ENCODE measurements around the gene PPT2. TPM values are rescaled to one million over a fixed set of nuclear protein-coding genes. Genes with fewer than 3 reads are reported as not detected.

Gene PPT2
- total and polyA plus RNA-seq, 2 of the 13 experiments (the other 11 are each of a cell fraction or from before 2014, with no cell fraction given), result 39.2 to 61.8 TPM

GRCh38 chr6:32195652-32195901 is 41.6 kb downstream of the PPT2 start:
- Histone ChIP-seq H3K9me3 (ENCODE audit: low read length) (no peaks in the 10 kb centered on the region), H3K9ac (ENCODE audit: insufficient read depth, low read depth, low read length) (peak overlapping the region; percentile 99), H3K4me2 (ENCODE audit: low read depth, low read length) (peak overlapping the region; percentile 99), H3K36me3 (replicated peaks in 1 of 2; ENCODE audit: control insufficient read depth in 1 of 2, insufficient read depth in 2 of 2, low read length in 2 of 2) (no peaks in the 10 kb centered on the region), H3K4me1 (ENCODE audit: insufficient read depth, low read length) (peaks cover 67% of the 10 kb centered on the region), H3K79me2 (ENCODE audit: insufficient read depth, low read length) (peaks cover 5% of the 10 kb centered on the region), H3K4me3 (replicated peaks in 1 of 3; ENCODE audit: insufficient read depth in 1 of 3, low read depth in 2 of 3, low read length in 3 of 3) (peak overlapping the region in 2 of 3 experiments; percentile 94 to 96; a peak in 4 of 6 replicates), H3K27ac (ENCODE audit: extremely low read length, insufficient read depth, low read length) (peak overlapping the region; percentile 98), H3K27me3 (ENCODE audit: control insufficient read depth in 1 of 2, insufficient read depth in 2 of 2, low read length in 2 of 2) (no peaks in the 10 kb centered on the region; a peak in 1 of 5 replicates), H2AFZ (ENCODE audit: low read length) (no peak overlapping the region), H4K20me1 (ENCODE audit: insufficient read depth, low read length) (no peaks in the 10 kb centered on the region)
- 0% methylated on average over 8 of the region's 25 CpGs for WGBS (ENCODE audit: low lambda C conversion rate)
- CTCF ChIA-PET (ENCODE audit: low intra/inter-chr PET ratio, low total read pairs), result interaction anchor here (1.0 to 1.7 kb wide), 2 partner anchors 41 to 77 kb away, joined by 4 to 11 read pairs; partner anchors contain the start of gene PPT2
- POLR2A ChIA-PET, result interaction anchor here (0.6 to 3.0 kb wide), 23 partner anchors 9 to 1259 kb away, joined by 3 to 82 read pairs (median 4); partner anchors contain the start of genes AGPAT1, ATF6B, DXO and FKBPL
- in situ Hi-C loops (cut with HindIII; ENCODE audit: extremely low pct_ligation_motif_present, low pct_unique_long_range_greater_than_20kb), result no loop called here
- FAIRE-seq, result no peak
- no peak for ATAC-seq
- intact Hi-C loops (cut with micrococcal nuclease; ENCODE audit: unreplicated experiment), result loop anchor here (1.0 to 5.0 kb wide), 4 partner anchors 17 to 78 kb away; partner anchors contain the start of genes PPT2 and RNF5
- BruUV-seq (replicated peaks), result no TSS peak
- peak; percentile 99 for DNase-seq (ENCODE audit: low spot score)
- TF ChIP-seq SP4 (CRISPR knock-in tag; IDR thresholded peaks at IDR 0.05) (peak; percentile 96; the same call in 1 of the 2 replicates), FOXP1 (IDR thresholded peaks at IDR 0.05) (no peak), FOXP1 (CRISPR knock-in tag; IDR thresholded peaks at IDR 0.05) (no peak), YEATS2 (CRISPR knock-in tag; IDR thresholded peaks at IDR 0.05; ENCODE audit: borderline replicate concordance) (peak; percentile 78; the same call in 1 of the 2 replicates), ZNF484 (CRISPR knock-in tag; IDR thresholded peaks at IDR 0.05; ENCODE audit: borderline replicate concordance, low read depth) (no peak), PPARG (CRISPR knock-in tag; conservative IDR thresholded peaks at IDR 0.05) (no peak; the same call in 1 of the 2 replicates), RXRB (CRISPR knock-in tag; IDR thresholded peaks at IDR 0.05; ENCODE audit: borderline replicate concordance) (no peak), ZNF383 (CRISPR knock-in tag; IDR thresholded peaks at IDR 0.05; ENCODE audit: borderline replicate concordance) (no peak), ZNF329 (CRISPR knock-in tag; IDR thresholded peaks at IDR 0.05; ENCODE audit: low read depth) (no peak), SNAPC2 (CRISPR knock-in tag; IDR thresholded peaks at IDR 0.05) (no peak; the same call in 1 of the 2 replicates), MEIS1 (CRISPR knock-in tag; IDR thresholded peaks at IDR 0.05; ENCODE audit: borderline replicate concordance) (no peak), ZFP91 (CRISPR knock-in tag; IDR thresholded peaks at IDR 0.05; ENCODE audit: borderline replicate concordance) (no peak)
- TF ChIP-seq, protein P1, sequence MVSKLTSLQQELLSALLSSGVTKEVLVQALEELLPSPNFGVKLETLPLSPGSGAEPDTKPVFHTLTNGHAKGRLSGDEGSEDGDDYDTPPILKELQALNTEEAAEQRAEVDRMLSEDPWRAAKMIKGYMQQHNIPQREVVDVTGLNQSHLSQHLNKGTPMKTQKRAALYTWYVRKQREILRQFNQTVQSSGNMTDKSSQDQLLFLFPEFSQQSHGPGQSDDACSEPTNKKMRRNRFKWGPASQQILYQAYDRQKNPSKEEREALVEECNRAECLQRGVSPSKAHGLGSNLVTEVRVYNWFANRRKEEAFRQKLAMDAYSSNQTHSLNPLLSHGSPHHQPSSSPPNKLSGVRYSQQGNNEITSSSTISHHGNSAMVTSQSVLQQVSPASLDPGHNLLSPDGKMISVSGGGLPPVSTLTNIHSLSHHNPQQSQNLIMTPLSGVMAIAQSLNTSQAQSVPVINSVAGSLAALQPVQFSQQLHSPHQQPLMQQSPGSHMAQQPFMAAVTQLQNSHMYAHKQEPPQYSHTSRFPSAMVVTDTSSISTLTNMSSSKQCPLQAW (CRISPR knock-in tag; IDR thresholded peaks at IDR 0.05), result peak; percentile 80; the same call in 1 of the 2 replicates
- TF ChIP-seq, protein P2, sequence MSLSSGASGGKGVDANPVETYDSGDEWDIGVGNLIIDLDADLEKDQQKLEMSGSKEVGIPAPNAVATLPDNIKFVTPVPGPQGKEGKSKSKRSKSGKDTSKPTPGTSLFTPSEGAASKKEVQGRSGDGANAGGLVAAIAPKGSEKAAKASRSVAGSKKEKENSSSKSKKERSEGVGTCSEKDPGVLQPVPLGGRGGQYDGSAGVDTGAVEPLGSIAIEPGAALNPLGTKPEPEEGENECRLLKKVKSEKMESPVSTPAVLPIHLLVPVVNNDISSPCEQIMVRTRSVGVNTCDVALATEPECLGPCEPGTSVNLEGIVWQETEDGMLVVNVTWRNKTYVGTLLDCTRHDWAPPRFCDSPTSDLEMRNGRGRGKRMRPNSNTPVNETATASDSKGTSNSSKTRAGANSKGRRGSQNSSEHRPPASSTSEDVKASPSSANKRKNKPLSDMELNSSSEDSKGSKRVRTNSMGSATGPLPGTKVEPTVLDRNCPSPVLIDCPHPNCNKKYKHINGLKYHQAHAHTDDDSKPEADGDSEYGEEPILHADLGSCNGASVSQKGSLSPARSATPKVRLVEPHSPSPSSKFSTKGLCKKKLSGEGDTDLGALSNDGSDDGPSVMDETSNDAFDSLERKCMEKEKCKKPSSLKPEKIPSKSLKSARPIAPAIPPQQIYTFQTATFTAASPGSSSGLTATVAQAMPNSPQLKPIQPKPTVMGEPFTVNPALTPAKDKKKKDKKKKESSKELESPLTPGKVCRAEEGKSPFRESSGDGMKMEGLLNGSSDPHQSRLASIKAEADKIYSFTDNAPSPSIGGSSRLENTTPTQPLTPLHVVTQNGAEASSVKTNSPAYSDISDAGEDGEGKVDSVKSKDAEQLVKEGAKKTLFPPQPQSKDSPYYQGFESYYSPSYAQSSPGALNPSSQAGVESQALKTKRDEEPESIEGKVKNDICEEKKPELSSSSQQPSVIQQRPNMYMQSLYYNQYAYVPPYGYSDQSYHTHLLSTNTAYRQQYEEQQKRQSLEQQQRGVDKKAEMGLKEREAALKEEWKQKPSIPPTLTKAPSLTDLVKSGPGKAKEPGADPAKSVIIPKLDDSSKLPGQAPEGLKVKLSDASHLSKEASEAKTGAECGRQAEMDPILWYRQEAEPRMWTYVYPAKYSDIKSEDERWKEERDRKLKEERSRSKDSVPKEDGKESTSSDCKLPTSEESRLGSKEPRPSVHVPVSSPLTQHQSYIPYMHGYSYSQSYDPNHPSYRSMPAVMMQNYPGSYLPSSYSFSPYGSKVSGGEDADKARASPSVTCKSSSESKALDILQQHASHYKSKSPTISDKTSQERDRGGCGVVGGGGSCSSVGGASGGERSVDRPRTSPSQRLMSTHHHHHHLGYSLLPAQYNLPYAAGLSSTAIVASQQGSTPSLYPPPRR (CRISPR knock-in tag; IDR thresholded peaks at IDR 0.05; ENCODE audit: borderline replicate concordance), result peak; percentile 9; the same call in 1 of the 2 replicates
- TF ChIP-seq, protein P3, sequence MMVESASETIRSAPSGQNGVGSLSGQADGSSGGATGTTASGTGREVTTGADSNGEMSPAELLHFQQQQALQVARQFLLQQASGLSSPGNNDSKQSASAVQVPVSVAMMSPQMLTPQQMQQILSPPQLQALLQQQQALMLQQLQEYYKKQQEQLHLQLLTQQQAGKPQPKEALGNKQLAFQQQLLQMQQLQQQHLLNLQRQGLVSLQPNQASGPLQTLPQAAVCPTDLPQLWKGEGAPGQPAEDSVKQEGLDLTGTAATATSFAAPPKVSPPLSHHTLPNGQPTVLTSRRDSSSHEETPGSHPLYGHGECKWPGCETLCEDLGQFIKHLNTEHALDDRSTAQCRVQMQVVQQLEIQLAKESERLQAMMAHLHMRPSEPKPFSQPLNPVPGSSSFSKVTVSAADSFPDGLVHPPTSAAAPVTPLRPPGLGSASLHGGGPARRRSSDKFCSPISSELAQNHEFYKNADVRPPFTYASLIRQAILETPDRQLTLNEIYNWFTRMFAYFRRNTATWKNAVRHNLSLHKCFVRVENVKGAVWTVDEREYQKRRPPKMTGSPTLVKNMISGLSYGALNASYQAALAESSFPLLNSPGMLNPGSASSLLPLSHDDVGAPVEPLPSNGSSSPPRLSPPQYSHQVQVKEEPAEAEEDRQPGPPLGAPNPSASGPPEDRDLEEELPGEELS (CRISPR knock-in tag; IDR thresholded peaks at IDR 0.05), result no peak
